GM12878 (cell line): ENCODE measurements around the gene AP4S1.

ENCODE experiments used
- ATF3 ChIP-seq: IDR thresholded peaks from 2 replicates; pipeline ENCODE4 v1.6.1; 2011; ENCODE audit warnings: low read depth, mild to moderate bottlenecking, low read length, moderate library complexity, borderline replicate concordance; ENCODE audit errors: extremely low read depth
- CBX3 ChIP-seq: fragments of 200-600 bp; sonication (generic); IDR thresholded peaks from 2 replicates; pipeline ENCODE4 v1.6.1; 2016; ENCODE audit warnings: low read depth, borderline replicate concordance
- CHD4 ChIP-seq: fragments of 200-600 bp; sonication (generic); IDR thresholded peaks from 2 replicates; pipeline ENCODE4 v1.6.1; 2016; ENCODE audit warnings: mild to moderate bottlenecking
- CTCF ChIP-seq, 3 experiments: IDR thresholded peaks in 2 of 3; conservative IDR thresholded peaks in 1 of 3; 2 replicates each; pipeline ENCODE4 v1.5.1; 2011; ENCODE audit warnings: low read depth in 3 of 3, low read length in 3 of 3, mild to moderate bottlenecking in 3 of 3, control low read depth in 2 of 3, moderate library complexity in 2 of 3, inconsistent platforms in 1 of 3, mixed read lengths in 1 of 3; ENCODE audit not compliant: control insufficient read depth in 2 of 3, insufficient read depth in 1 of 3; ENCODE audit errors: extremely low read depth in 1 of 3
- NRF1 ChIP-seq: conservative IDR thresholded peaks from 2 replicates; pipeline ENCODE4 v1.6.1; 2011; ENCODE audit warnings: mild to moderate bottlenecking, low read depth, low read length, improper control_type of control experiment
- RFX5 ChIP-seq: IDR thresholded peaks from 2 replicates; pipeline ENCODE4 v1.6.1; 2011; ENCODE audit warnings: low read depth, low read length, improper control_type of control experiment
- SRF ChIP-seq, 2 experiments: IDR thresholded peaks; 2 replicates each; pipeline ENCODE4 v1.6.1; 2011; ENCODE audit warnings: low read depth in 2 of 2, low read length in 2 of 2, mild to moderate bottlenecking in 1 of 2, moderate library complexity in 1 of 2

GRCh38 chr14:30988509-30988908 is 36.9 kb upstream of the AP4S1 start:
- TF ChIP-seq CTCF (IDR thresholded peaks at IDR 0.05 in 2 of 3, conservative IDR thresholded peaks at IDR 0.05 in 1 of 3; ENCODE audit: control insufficient read depth in 2 of 3, extremely low read depth in 1 of 3, insufficient read depth in 1 of 3, low read depth in 3 of 3, low read length in 3 of 3) (no peak), ATF3 (no peak), CBX3 (no peak), SRF (IDR thresholded peaks at IDR 0.05; ENCODE audit: low read depth in 2 of 2, low read length in 2 of 2) (no peak), CHD4 (no peak), NRF1 (no peak), RFX5 (no peak)
